ENCODE measurements around the gene RHBDL3. TPM values are rescaled to one million over a fixed set of nuclear protein-coding genes. Genes with fewer than 3 reads are reported as not detected.

The RHBDL3 gene
- total RNA-seq, 4 donors from 2014 or later: not detected

DNA sequence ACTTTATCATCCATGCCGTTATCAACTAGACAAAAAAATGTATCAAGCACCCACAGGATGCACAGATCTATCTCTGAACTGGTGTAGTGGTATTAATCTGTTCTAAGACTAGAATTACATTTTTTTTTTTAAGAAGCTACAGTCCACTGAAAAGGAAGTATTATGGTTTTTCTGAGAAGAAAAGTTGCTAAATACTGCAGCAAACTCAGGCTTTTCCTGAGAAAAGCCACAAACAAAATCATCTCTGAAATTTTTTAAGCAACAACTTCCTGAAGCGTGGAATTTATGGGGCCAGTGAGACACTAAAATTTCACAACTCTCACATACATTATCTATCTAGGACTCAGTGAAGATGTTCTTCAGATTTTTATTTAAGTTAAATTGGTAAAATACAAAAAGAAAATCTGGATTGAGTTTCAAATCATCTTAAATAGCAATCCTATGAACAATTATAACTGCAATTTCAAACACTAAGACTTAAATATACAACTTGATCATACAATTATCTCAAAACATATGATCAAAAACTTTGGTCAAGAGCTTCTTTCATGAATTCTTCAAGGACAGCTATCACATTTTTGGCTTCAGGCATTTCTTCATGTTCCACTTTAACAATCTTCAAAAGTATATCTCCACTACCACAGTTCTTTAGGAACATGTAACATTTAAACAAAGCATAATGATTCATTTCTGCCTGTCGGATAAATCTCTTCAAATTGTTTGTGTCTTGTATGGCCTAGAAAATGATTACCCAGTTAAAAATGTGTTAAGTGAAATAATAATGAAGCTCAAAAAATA is 65.8 kb downstream of the RHBDL3 start:
- DNase-seq: no peak
- H3K36me3 ChIP-seq: peaks cover 0 to 35% of the 10 kb centered on the region in 2 donors
- intact Hi-C loops (cut with DNase I; ENCODE audit: low total_unique reads): loop anchor here (10.0 kb wide), 1 partner anchor 337 kb away; no protein-coding TSS in a partner anchor
- no peaks in the 10 kb centered on the region for H3K9me3 ChIP-seq
- H3K4me3 ChIP-seq: no peak overlapping the region
- TF ChIP-seq POLR2A (IDR thresholded peaks at IDR 0.05): no peak
- TF ChIP-seq, protein P1, sequence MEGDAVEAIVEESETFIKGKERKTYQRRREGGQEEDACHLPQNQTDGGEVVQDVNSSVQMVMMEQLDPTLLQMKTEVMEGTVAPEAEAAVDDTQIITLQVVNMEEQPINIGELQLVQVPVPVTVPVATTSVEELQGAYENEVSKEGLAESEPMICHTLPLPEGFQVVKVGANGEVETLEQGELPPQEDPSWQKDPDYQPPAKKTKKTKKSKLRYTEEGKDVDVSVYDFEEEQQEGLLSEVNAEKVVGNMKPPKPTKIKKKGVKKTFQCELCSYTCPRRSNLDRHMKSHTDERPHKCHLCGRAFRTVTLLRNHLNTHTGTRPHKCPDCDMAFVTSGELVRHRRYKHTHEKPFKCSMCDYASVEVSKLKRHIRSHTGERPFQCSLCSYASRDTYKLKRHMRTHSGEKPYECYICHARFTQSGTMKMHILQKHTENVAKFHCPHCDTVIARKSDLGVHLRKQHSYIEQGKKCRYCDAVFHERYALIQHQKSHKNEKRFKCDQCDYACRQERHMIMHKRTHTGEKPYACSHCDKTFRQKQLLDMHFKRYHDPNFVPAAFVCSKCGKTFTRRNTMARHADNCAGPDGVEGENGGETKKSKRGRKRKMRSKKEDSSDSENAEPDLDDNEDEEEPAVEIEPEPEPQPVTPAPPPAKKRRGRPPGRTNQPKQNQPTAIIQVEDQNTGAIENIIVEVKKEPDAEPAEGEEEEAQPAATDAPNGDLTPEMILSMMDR (IDR thresholded peaks at IDR 0.05 in 4 of 5, conservative IDR thresholded peaks at IDR 0.05 in 1 of 5): no peak
- no peaks in the 10 kb centered on the region for H3K27me3 ChIP-seq
- in situ Hi-C loops (cut with MboI; ENCODE audit: low sequenced_read_pairs in 4 of 4): loop anchor here in 1 of 4 donors (25.0 kb wide), 1 partner anchor 319 kb away; the partner anchor contains the start of gene LRRC37B
- no peak for ATAC-seq
- H3K4me1 ChIP-seq: no peaks in the 10 kb centered on the region
- H3K27ac ChIP-seq: no peak overlapping the region

DNA sequence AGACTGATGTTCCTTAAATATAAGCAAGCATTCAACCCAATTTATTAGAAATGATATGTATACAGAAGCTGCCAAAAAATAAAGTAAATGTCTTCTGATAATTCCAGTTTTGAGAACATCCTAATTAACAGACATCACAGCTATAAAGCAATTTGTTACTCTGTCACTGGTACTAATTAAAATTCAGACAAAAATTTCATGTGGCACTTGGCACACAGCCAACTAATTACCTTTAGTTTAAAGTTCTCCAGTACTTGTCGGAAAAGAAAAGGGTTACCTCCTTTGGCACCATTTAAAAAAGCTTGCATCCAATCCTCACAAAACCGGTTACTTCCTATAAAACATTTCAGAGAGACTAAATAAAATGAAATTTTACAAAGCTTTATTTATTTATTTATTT is 67.6 kb downstream of the RHBDL3 start:
- no peak for ATAC-seq
- no peaks in the 10 kb centered on the region for H3K9me3 ChIP-seq
- no peaks in the 10 kb centered on the region for H3K27me3 ChIP-seq
- H3K27ac ChIP-seq: no peak overlapping the region
- H3K4me1 ChIP-seq: no peaks in the 10 kb centered on the region
- no peak for DNase-seq
- TF ChIP-seq, protein P1 (IDR thresholded peaks at IDR 0.05 in 4 of 5, conservative IDR thresholded peaks at IDR 0.05 in 1 of 5): no peak
- TF ChIP-seq POLR2A (IDR thresholded peaks at IDR 0.05): no peak
- in situ Hi-C loops (cut with MboI; ENCODE audit: low sequenced_read_pairs in 4 of 4) (loop anchor here in 1 of 4 donors (25.0 kb wide), 1 partner anchor 321 kb away; the partner anchor contains the start of gene LRRC37B), intact Hi-C loops (cut with DNase I; ENCODE audit: low total_unique reads) (loop anchor here (10.0 kb wide), 1 partner anchor 338 kb away; no protein-coding TSS in a partner anchor)
- H3K4me3 ChIP-seq: no peak overlapping the region
- peaks cover 0 to 52% of the 10 kb centered on the region in 2 donors for H3K36me3 ChIP-seq

DNA sequence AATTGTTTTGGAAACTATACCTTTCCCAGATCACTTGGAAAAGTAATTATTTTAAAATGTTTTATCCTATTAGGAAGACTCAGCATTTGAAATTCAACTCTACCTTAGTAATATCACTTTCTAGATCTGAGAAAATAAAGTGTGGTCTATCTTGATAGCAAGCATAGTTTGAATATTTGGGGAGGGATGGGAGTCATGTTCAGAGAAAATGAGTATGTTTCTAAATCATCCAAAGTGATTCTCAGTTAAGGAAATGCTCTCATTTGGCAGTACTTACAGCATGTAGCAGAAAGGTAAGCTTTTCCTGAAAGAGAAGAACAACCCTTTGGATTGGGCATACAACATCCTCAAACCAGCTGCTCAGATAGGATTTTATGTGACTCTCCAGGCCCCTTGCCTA is 69.4 kb downstream of the RHBDL3 start:
- H3K4me1 ChIP-seq: no peaks in the 10 kb centered on the region
- H3K36me3 ChIP-seq: peaks cover 0 to 61% of the 10 kb centered on the region in 2 donors
- intact Hi-C loops (cut with DNase I; ENCODE audit: low total_unique reads) (loop anchor here (10.0 kb wide), 1 partner anchor 340 kb away; no protein-coding TSS in a partner anchor), in situ Hi-C loops (cut with MboI; ENCODE audit: low sequenced_read_pairs in 4 of 4) (loop anchor here in 1 of 4 donors (25.0 kb wide), 1 partner anchor 323 kb away; the partner anchor contains the start of gene LRRC37B)
- no peak overlapping the region for H3K4me3 ChIP-seq
- H3K9me3 ChIP-seq: no peaks in the 10 kb centered on the region
- no peaks in the 10 kb centered on the region for H3K27me3 ChIP-seq
- no peak for DNase-seq
- TF ChIP-seq POLR2A (IDR thresholded peaks at IDR 0.05): no peak
- TF ChIP-seq, protein P1 (IDR thresholded peaks at IDR 0.05 in 4 of 5, conservative IDR thresholded peaks at IDR 0.05 in 1 of 5): no peak
- ATAC-seq: no peak
- H3K27ac ChIP-seq: no peak overlapping the region

DNA sequence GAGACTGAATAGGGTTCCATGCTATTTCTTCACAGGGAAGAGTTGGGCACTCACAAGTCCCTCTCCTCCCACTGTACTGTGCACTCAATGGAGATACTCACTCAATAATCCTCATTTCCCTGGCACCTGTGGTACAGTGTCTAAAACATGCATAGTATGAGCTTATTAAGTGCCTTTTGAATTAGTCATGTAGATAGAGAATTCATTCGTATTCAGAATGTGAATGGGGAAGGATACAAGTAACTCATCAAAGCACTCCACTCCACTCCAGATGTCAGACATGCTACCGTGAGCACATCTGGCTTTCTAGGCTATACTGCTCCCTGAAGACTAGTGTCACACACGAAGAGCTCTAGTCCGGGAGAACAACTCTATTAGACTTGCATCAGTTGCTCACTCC is 70.1 kb downstream of the RHBDL3 start:
- peaks cover 0 to 61% of the 10 kb centered on the region in 2 donors for H3K36me3 ChIP-seq

More for the DNA sequence above, 70.1 kb downstream of the RHBDL3 start:
- Histone ChIP-seq H3K9me3 (no peaks in the 10 kb centered on the region), H3K27ac (no peak overlapping the region), H3K4me3 (no peak overlapping the region), H3K27me3 (no peaks in the 10 kb centered on the region), H3K4me1 (no peaks in the 10 kb centered on the region)
- in situ Hi-C loops (cut with MboI; ENCODE audit: low sequenced_read_pairs in 4 of 4) (loop anchor here in 1 of 4 donors (25.0 kb wide), 1 partner anchor 323 kb away; the partner anchor contains the start of gene LRRC37B), intact Hi-C loops (cut with DNase I; ENCODE audit: low total_unique reads) (loop anchor here (10.0 kb wide), 1 partner anchor 341 kb away; no protein-coding TSS in a partner anchor)
- no peak for ATAC-seq
- TF ChIP-seq, protein P1 (IDR thresholded peaks at IDR 0.05 in 4 of 5, conservative IDR thresholded peaks at IDR 0.05 in 1 of 5): no peak
- TF ChIP-seq POLR2A (IDR thresholded peaks at IDR 0.05): no peak
- DNase-seq: no peak
